Caco-2 (cell line): ENCODE measurements around the gene MAD1L1. TPM values are rescaled to one million over a fixed set of nuclear protein-coding genes. Genes with fewer than 3 reads are reported as not detected.

Experiments used
- BruUV-seq: library from RNA; stranded (reverse); fragments of 400-500 nt; replicated peaks from 2 replicates; lab custom pipeline; 2021; lab: Mats Ljungman, UMichigan
- CTCF ChIA-PET: fragments of 300-600 bp; sonication (Branson Sonifier 250); formaldehyde crosslinking; loops from one replicate; lab custom pipeline; 2022; ENCODE audit warnings: antibody characterized with exemption; lab: Charles Lee
- POLR2A ChIA-PET: fragments of 300-600 bp; sonication (Branson Sonifier 250); formaldehyde crosslinking; loops from one replicate; lab custom pipeline; 2022; ENCODE audit warnings: antibody characterized with exemption; lab: Charles Lee
- DNase-seq, 2 experiments: peaks; one replicate each; pipeline versions ENCODE4 v3.0.0 to v3.0.0-alpha.2; 2020 to 2022
- H3K27me3 ChIP-seq: replicated peaks from 2 replicates; pipeline ENCODE4 v1.6.0; 2011; ENCODE audit warnings: low read length; ENCODE audit not compliant: control insufficient read depth, insufficient read depth
- H3K36me3 ChIP-seq: 2 replicates; pipeline ENCODE4 v1.5.1; 2011; ENCODE audit warnings: low read length; ENCODE audit not compliant: control insufficient read depth, insufficient read depth
- H3K4me1 ChIP-seq: fragments of 250-450 bp; sonication (Bioruptor Pico); 2 replicates; pipeline ENCODE4 v1.5.1; 2020; ENCODE audit warnings: mild to moderate bottlenecking
- H3K4me3 ChIP-seq: 2 replicates; pipeline ENCODE4 v1.5.1; 2011; ENCODE audit warnings: low read depth, mild to moderate bottlenecking, control low read depth, low read length
- H3K9me3 ChIP-seq: fragments of 250-450 bp; sonication (Bioruptor Pico); 2 replicates; pipeline ENCODE4 v1.5.1; 2020; ENCODE audit warnings: mild to moderate bottlenecking, moderate library complexity
- H3K27ac Mint-ChIP-seq: one replicate; pipeline ENCODE4 v1.8.0; 2022; ENCODE audit warnings: mixed read lengths; ENCODE audit not compliant: unreplicated experiment
- H3K27me3 Mint-ChIP-seq: one replicate; pipeline ENCODE4 v1.8.0; 2022; ENCODE audit warnings: mixed read lengths; ENCODE audit not compliant: insufficient read depth, unreplicated experiment
- H3K36me3 Mint-ChIP-seq: one replicate; pipeline ENCODE4 v1.8.0; 2022; ENCODE audit warnings: mild to moderate bottlenecking, mixed read lengths; ENCODE audit not compliant: insufficient read depth, unreplicated experiment
- H3K4me1 Mint-ChIP-seq: one replicate; pipeline ENCODE4 v1.8.0; 2022; ENCODE audit warnings: low read depth, mixed read lengths; ENCODE audit not compliant: unreplicated experiment
- H3K4me3 Mint-ChIP-seq: one replicate; pipeline ENCODE4 v1.8.0; 2022; ENCODE audit warnings: mild to moderate bottlenecking, moderate library complexity, mixed read lengths; ENCODE audit not compliant: unreplicated experiment
- H3K9me3 Mint-ChIP-seq: one replicate; pipeline ENCODE4 v1.8.0; 2022; ENCODE audit warnings: mixed read lengths; ENCODE audit not compliant: unreplicated experiment
- intact Hi-C: fragments of 100-400 bp; cut with micrococcal nuclease; formaldehyde crosslinking; loops from one replicate; pipeline ENCODE4 v1.10.0; 2022; ENCODE audit not compliant: unreplicated experiment
- total RNA-seq: library from RNA; stranded (reverse); gene quantifications from 2 replicates; pipeline ENCODE4 v1.2.3, GENCODE V29; 2022
- TF ChIP-seq, protein P1 (sequence below), 2 experiments: fragments of 200-600 bp in 1 of 2; IDR thresholded peaks; 1 replicate in 1 of 2; 2 replicates in 1 of 2; pipeline versions ENCODE4 v1.5.1 to v1.8.0; 2011 to 2022; ENCODE audit warnings: antibody characterized with exemption in 1 of 2, control low read depth in 1 of 2, inconsistent platforms in 1 of 2, low read depth in 1 of 2, low read length in 1 of 2, mild to moderate bottlenecking in 1 of 2, moderate library complexity in 1 of 2; ENCODE audit not compliant: insufficient read depth in 1 of 2, severe bottlenecking in 1 of 2, unreplicated experiment in 1 of 2

The MAD1L1 gene
- total RNA-seq, 1 experiment from 2014 or later = 58.6 TPM

DNA sequence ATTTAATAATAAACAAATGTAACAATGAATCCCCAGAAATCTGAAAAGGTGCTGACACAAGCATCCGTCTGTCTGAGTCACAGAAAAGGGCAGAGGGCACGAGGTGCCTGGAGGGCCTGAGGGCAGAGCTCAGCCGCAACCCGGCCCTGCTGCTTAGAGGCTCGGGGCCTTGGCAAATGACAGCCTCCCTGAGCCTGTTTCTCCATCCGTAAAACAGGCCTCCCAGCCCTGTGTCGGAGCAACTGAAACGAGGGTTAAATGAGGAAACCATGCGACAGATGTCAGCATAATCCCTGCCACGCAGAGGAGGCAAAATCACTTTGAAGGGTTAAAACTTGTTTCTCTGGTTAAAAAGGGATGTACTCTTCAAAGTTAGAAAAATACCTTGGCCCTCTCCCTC, 34.2 kb upstream of the MAD1L1 start:
- no TSS peak for BruUV-seq
- Mint-ChIP-seq H3K4me1 (peaks cover 5% of the 10 kb centered on the region), H3K27ac (no peak overlapping the region), H3K36me3 (peaks cover 34% of the 10 kb centered on the region), H3K9me3 (no peaks in the 10 kb centered on the region), H3K4me3 (no peak overlapping the region), H3K27me3 (no peaks in the 10 kb centered on the region)
- peaks cover 6% of the 10 kb centered on the region for H3K4me1 ChIP-seq
- TF ChIP-seq, protein P1, sequence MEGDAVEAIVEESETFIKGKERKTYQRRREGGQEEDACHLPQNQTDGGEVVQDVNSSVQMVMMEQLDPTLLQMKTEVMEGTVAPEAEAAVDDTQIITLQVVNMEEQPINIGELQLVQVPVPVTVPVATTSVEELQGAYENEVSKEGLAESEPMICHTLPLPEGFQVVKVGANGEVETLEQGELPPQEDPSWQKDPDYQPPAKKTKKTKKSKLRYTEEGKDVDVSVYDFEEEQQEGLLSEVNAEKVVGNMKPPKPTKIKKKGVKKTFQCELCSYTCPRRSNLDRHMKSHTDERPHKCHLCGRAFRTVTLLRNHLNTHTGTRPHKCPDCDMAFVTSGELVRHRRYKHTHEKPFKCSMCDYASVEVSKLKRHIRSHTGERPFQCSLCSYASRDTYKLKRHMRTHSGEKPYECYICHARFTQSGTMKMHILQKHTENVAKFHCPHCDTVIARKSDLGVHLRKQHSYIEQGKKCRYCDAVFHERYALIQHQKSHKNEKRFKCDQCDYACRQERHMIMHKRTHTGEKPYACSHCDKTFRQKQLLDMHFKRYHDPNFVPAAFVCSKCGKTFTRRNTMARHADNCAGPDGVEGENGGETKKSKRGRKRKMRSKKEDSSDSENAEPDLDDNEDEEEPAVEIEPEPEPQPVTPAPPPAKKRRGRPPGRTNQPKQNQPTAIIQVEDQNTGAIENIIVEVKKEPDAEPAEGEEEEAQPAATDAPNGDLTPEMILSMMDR (IDR thresholded peaks at IDR 0.05; ENCODE audit: insufficient read depth in 1 of 2, low read depth in 1 of 2, low read length in 1 of 2, severe bottlenecking in 1 of 2, unreplicated experiment in 1 of 2) = no peak
- H3K27me3 ChIP-seq = no peaks in the 10 kb centered on the region
- H3K4me3 ChIP-seq = no peak overlapping the region
- CTCF ChIA-PET = no interaction called here
- peaks cover 3% of the 10 kb centered on the region; the same call in 1 of the 2 replicates for H3K36me3 ChIP-seq
- DNase-seq = no peak
- H3K9me3 ChIP-seq = no peaks in the 10 kb centered on the region
- POLR2A ChIA-PET = no interaction called here
- intact Hi-C loops = no loop called here

DNA sequence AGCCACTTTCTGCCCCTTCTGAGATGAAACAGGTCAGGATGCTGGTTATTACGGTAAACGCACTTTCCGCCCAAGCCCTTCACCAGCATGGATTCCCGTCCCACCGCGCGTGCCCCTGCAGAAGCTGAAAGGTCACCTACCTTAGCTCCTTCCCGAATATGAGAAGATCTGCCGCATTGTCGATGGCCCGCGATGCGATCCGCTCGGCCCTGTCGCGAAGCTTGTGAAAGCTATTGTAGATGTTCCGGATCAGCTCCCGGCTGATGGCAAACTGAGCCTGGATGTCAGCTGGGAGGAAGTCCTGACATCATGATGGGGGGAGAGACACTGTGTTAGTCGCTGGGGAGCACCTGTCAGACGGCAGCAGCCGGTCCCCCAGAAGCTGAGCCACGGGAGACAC, 31.4 kb upstream of the MAD1L1 start:
- no TSS peak for BruUV-seq
- ChIA-PET CTCF (no interaction called here), POLR2A (no interaction called here)
- no peaks in the 10 kb centered on the region for H3K27me3 ChIP-seq
- H3K36me3 ChIP-seq = 0 out of 2 replicates have a peak, but pooled peaks cover 1% of the 10 kb centered on the region
- TF ChIP-seq, protein P1 (IDR thresholded peaks at IDR 0.05; ENCODE audit: insufficient read depth in 1 of 2, low read depth in 1 of 2, low read length in 1 of 2, severe bottlenecking in 1 of 2, unreplicated experiment in 1 of 2) = no peak
- Mint-ChIP-seq H3K27ac (no peak overlapping the region), H3K27me3 (no peaks in the 10 kb centered on the region), H3K36me3 (peaks cover 26% of the 10 kb centered on the region), H3K4me1 (no peaks in the 10 kb centered on the region), H3K9me3 (no peaks in the 10 kb centered on the region), H3K4me3 (no peak overlapping the region)
- no peak overlapping the region for H3K4me3 ChIP-seq
- H3K4me1 ChIP-seq = no peaks in the 10 kb centered on the region
- intact Hi-C loops = no loop called here
- H3K9me3 ChIP-seq = no peaks in the 10 kb centered on the region
- DNase-seq = no peak

DNA sequence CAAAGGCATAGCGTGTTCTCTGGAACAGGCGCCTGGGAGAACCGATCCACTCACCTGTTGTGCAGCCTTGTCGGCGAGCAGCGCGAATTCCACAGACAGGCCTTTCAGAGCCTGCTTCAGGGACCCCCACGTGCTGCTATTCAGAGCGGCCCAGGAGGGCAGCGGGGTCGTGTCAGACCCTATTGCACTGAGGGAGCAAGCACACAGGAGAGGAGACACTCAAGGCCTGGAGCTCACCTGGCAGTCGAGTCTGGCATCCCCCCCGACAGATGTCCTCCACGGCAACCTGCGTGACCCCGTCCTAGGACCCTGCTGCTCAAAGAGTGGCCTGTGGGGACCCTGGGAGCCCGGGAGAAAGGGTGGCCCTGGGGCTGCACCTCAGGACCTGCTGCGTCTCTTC, 30.4 kb upstream of the MAD1L1 start:
- no peak overlapping the region for H3K4me3 Mint-ChIP-seq
- intact Hi-C loops = no loop called here
- no peaks in the 10 kb centered on the region for H3K9me3 Mint-ChIP-seq
- no peaks in the 10 kb centered on the region for H3K27me3 ChIP-seq
- BruUV-seq = no TSS peak
- POLR2A ChIA-PET = no interaction called here
- 0 out of 2 replicates have a peak, but pooled peaks cover 1% of the 10 kb centered on the region for H3K36me3 ChIP-seq
- CTCF ChIA-PET = no interaction called here
- DNase-seq = no peak
- H3K9me3 ChIP-seq = no peaks in the 10 kb centered on the region
- no peaks in the 10 kb centered on the region for H3K27me3 Mint-ChIP-seq
- peaks cover 27% of the 10 kb centered on the region for H3K36me3 Mint-ChIP-seq
- H3K4me3 ChIP-seq = no peak overlapping the region
- no peaks in the 10 kb centered on the region for H3K4me1 ChIP-seq
- no peak overlapping the region for H3K27ac Mint-ChIP-seq
- TF ChIP-seq, protein P1 (IDR thresholded peaks at IDR 0.05; ENCODE audit: insufficient read depth in 1 of 2, low read depth in 1 of 2, low read length in 1 of 2, severe bottlenecking in 1 of 2, unreplicated experiment in 1 of 2) = no peak
- no peaks in the 10 kb centered on the region for H3K4me1 Mint-ChIP-seq
